Nephron progenitor cell (in vitro differentiated cells): Measurements from ENCODE around the gene ZNF789.
"Not testable (repeated sequence)": the region's sequence is repeated elsewhere in the genome, so short reads cannot be mapped to it uniquely, and the experiment has no call there.

Experiments
- DNase-seq: peaks from one replicate; pipeline ENCODE4 v3.0.0; 2021
- H3K27ac Mint-ChIP-seq: 2 replicates; pipeline ENCODE4 v1.8.0; 2021; ENCODE audit warnings: mild to moderate bottlenecking, moderate library complexity, mixed read lengths
- H3K27me3 Mint-ChIP-seq: 2 replicates; pipeline ENCODE4 v1.8.0; 2021; ENCODE audit warnings: mild to moderate bottlenecking, low read depth, mixed read lengths; ENCODE audit not compliant: poor library complexity
- H3K36me3 Mint-ChIP-seq: 2 replicates; pipeline ENCODE4 v1.8.0; 2021; ENCODE audit warnings: low read depth, mixed read lengths
- H3K4me1 Mint-ChIP-seq: 2 replicates; pipeline ENCODE4 v1.8.0; 2021; ENCODE audit warnings: mixed read lengths
- H3K4me3 Mint-ChIP-seq: 2 replicates; pipeline ENCODE4 v1.8.0; 2021; ENCODE audit warnings: mild to moderate bottlenecking, moderate library complexity, mixed read lengths
- H3K9me3 Mint-ChIP-seq: 2 replicates; pipeline ENCODE4 v1.8.0; 2021; ENCODE audit warnings: mild to moderate bottlenecking, moderate library complexity, mixed read lengths
- TF ChIP-seq, protein P1 (sequence below): fragments of 200-600 bp; sonication (generic); IDR thresholded peaks from 2 replicates; pipeline ENCODE4 v1.5.0; 2021; ENCODE audit warnings: antibody characterized with exemption

ZNF789 gene

GRCh38 chr7:99472561-99473314 lies at the start of gene ZNF789:
TSS of gene ZNF789 (plus strand) at chr7:99472890. CDS start at chr7:99476457, 3,567 bp downstream.
- peaks cover 14% of the 10 kb centered on the region for H3K36me3 Mint-ChIP-seq
- peak within 1 kb of the TSS; percentile 95 for H3K27ac Mint-ChIP-seq
- peak; percentile 97 for DNase-seq
- peaks cover 3% of the 10 kb centered on the region for H3K9me3 Mint-ChIP-seq
- H3K27me3 Mint-ChIP-seq: peaks cover 38% of the 10 kb centered on the region
- H3K4me3 Mint-ChIP-seq: peak within 1 kb of the TSS; percentile 96
- H3K4me1 Mint-ChIP-seq: peaks cover 18% of the 10 kb centered on the region
- TF ChIP-seq, protein P1, sequence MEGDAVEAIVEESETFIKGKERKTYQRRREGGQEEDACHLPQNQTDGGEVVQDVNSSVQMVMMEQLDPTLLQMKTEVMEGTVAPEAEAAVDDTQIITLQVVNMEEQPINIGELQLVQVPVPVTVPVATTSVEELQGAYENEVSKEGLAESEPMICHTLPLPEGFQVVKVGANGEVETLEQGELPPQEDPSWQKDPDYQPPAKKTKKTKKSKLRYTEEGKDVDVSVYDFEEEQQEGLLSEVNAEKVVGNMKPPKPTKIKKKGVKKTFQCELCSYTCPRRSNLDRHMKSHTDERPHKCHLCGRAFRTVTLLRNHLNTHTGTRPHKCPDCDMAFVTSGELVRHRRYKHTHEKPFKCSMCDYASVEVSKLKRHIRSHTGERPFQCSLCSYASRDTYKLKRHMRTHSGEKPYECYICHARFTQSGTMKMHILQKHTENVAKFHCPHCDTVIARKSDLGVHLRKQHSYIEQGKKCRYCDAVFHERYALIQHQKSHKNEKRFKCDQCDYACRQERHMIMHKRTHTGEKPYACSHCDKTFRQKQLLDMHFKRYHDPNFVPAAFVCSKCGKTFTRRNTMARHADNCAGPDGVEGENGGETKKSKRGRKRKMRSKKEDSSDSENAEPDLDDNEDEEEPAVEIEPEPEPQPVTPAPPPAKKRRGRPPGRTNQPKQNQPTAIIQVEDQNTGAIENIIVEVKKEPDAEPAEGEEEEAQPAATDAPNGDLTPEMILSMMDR: no peak

- Mint-ChIP-seq H3K4me3 (no peak overlapping the region), H3K9me3 (no peaks in the 10 kb centered on the region), H3K4me1 (no peaks in the 10 kb centered on the region), H3K36me3 (peaks cover 43% of the 10 kb centered on the region), H3K27ac (no peak overlapping the region), H3K27me3 (no peaks in the 10 kb centered on the region)
- TF ChIP-seq, protein P1: no peak
- DNase-seq: no peak
Measured at GRCh38 chr7:99424932-99425730, 47.6 kb upstream of the ZNF789 start.

- Mint-ChIP-seq H3K27me3 (no peaks in the 10 kb centered on the region), H3K9me3 (no peaks in the 10 kb centered on the region), H3K4me1 (peaks cover 18% of the 10 kb centered on the region), H3K4me3 (no peak overlapping the region), H3K36me3 (peaks cover 55% of the 10 kb centered on the region), H3K27ac (no peak overlapping the region)
- no peak for DNase-seq
- TF ChIP-seq, protein P1: no peak
Measured at GRCh38 chr7:99428972-99429566, 43.6 kb upstream of the ZNF789 start.

GRCh38 chr7:99429756-99430155 lies 42.9 kb upstream of the ZNF789 start:
- no peak overlapping the region for H3K27ac Mint-ChIP-seq
- no peak overlapping the region for H3K4me3 Mint-ChIP-seq
- peaks cover 18% of the 10 kb centered on the region for H3K4me1 Mint-ChIP-seq
- TF ChIP-seq, protein P1: no peak
- no peaks in the 10 kb centered on the region for H3K9me3 Mint-ChIP-seq
- peaks cover 62% of the 10 kb centered on the region for H3K36me3 Mint-ChIP-seq
- H3K27me3 Mint-ChIP-seq: no peaks in the 10 kb centered on the region
- DNase-seq: no peak

DNA sequence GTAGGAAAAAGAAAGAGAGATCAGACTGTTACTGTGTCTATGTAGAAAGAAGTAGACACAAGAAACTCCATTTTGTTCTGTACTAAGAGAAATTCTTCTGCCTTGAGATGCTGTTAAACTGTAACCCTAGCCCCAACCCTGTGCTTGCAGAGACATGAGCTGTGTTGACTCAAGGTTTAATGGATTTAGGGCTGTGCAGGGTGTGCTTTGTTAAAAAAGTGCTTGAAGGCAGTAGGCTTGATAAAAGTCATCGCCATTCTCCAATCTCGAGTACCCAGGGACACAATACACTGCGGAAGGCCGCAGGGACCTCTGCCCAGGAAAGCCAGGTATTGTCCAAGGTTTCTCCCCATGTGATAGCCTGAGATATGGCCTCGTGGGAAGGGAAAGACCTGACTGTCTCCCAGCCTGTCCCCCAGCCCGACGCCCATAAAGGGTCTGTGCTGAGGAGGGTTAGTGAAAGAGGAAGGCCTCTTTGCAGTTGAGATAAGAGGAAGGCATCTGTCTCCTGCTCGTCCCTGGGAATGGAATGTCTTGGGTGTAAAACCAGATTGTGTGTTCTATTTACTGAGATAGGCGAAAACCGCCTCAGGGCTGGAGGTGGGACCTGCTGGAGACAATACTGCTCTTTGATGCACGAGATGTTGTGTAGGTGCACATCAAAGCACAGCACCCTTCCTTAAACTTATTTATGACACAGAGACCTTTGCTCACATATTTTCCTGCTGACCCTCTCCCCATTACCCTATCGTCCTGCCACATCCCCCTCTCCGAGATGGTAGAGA lies 40.7 kb upstream of the ZNF789 start:
- Mint-ChIP-seq H3K27ac (peak overlapping the region; percentile 88), H3K36me3 (peaks cover 55% of the 10 kb centered on the region), H3K4me1 (peaks cover 18% of the 10 kb centered on the region)
- DNase-seq, H3K27me3 Mint-ChIP-seq, H3K9me3 Mint-ChIP-seq, H3K4me3 Mint-ChIP-seq: not testable (repeated sequence)
